Stimulated activated naive CD8-positive, alpha-beta T cell treated with anti-CD3 and anti-CD28 coated beads, Interleukin-15, Interleukin-2, amounts not matched to agents 100 ng/mL and 50 ng/mL, for 24 hours (primary cell): ENCODE data around the gene TGIF1.
A peak's percentile ranks its signal among the peaks of the same experiment; 100 is the strongest.

Experiments used
- H3K27ac Mint-ChIP-seq: one replicate; pipeline ENCODE4 v1.8.0; 2021; ENCODE audit warnings: mild to moderate bottlenecking, mixed read lengths
- H3K27me3 Mint-ChIP-seq: one replicate; pipeline ENCODE4 v1.8.0; 2021; ENCODE audit warnings: mixed read lengths
- H3K36me3 Mint-ChIP-seq: one replicate; pipeline ENCODE4 v1.8.0; 2021; ENCODE audit warnings: low read depth, mixed read lengths
- H3K4me1 Mint-ChIP-seq: one replicate; pipeline ENCODE4 v1.8.0; 2021; ENCODE audit warnings: low read depth, mixed read lengths
- H3K4me3 Mint-ChIP-seq: one replicate; pipeline ENCODE4 v1.8.0; 2021; ENCODE audit warnings: mild to moderate bottlenecking, mixed read lengths
- H3K9me3 Mint-ChIP-seq: one replicate; pipeline ENCODE4 v1.8.0; 2021; ENCODE audit warnings: mixed read lengths

TGIF1 gene

GRCh38 chr18:3422905-3423304 is 27.1 kb upstream of the TGIF1 start:
- Mint-ChIP-seq H3K36me3 (no peaks in the 10 kb centered on the region), H3K4me1 (no peaks in the 10 kb centered on the region), H3K9me3 (no peaks in the 10 kb centered on the region), H3K27ac (no peak overlapping the region), H3K27me3 (no peaks in the 10 kb centered on the region), H3K4me3 (no peak overlapping the region)

GRCh38 chr18:3424280-3424890 is 25.6 kb upstream of the TGIF1 start:
- Mint-ChIP-seq H3K9me3 (no peaks in the 10 kb centered on the region), H3K27ac (no peak overlapping the region), H3K4me3 (no peak overlapping the region), H3K36me3 (no peaks in the 10 kb centered on the region), H3K27me3 (no peaks in the 10 kb centered on the region), H3K4me1 (no peaks in the 10 kb centered on the region)

DNA sequence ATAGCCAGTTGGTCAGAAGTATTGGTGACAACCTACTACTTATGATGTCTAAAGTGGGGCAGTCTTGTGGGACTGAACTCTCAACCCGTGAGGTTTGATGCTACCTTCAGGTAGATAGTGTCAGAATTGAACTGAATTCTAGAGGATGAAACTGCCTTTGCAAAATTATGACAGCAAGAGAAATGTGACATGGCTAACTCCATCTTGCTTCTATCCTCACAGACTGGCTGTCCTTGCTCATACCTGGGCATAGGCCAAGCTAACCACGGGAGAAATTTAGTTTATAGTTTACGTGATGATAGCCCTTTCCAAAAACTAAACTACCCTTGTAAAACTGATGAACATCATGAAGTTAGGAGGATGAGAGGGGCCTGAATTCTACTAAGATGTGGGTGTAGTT is 24.9 kb upstream of the TGIF1 start:
- Mint-ChIP-seq H3K9me3 (no peaks in the 10 kb centered on the region), H3K36me3 (no peaks in the 10 kb centered on the region), H3K27ac (no peak overlapping the region), H3K4me3 (no peak overlapping the region), H3K27me3 (no peaks in the 10 kb centered on the region), H3K4me1 (no peaks in the 10 kb centered on the region)

DNA sequence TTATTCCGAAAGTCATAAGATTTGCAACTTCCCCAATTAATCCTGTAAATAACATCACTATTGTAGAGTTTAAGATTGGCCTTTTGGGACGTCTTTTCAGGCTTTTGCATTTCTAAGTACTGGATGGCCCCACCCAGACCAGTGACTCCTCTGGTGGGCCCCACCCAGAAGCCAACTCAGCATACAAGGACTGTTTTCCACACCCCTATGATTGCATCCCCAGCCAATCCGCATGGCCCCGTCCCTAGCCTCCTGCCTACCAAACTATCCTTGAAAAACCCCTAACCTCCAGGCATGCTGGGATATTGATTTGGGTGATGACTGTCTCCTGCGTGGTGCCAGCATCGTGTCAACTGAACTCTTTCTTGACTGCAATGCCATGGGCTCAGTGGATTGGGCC is 24.5 kb upstream of the TGIF1 start:
- no peaks in the 10 kb centered on the region for H3K27me3 Mint-ChIP-seq
- H3K27ac Mint-ChIP-seq, result no peak overlapping the region

DNA sequence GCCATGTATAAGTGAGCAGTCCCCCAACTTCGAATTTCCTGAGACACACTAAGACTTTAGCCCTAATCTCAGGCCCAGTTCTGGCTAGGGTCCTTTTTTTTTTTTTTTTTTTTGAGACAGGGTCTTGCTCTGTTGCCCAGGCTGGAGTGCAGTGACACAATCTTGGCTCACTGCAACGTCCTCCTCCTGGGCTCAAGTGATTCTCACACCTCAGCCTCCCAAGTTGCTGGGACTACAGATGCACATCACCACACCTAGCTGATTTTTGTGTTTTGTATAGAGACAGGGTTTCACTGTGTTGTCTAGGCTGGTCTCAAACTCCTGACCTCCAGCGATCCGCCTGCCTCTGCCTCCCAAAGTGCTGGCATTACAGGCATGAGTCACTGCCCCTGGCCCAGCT is 23.9 kb upstream of the TGIF1 start:
- Mint-ChIP-seq H3K4me1 (no peaks in the 10 kb centered on the region), H3K27me3 (no peaks in the 10 kb centered on the region), H3K27ac (no peak overlapping the region), H3K36me3 (no peaks in the 10 kb centered on the region), H3K4me3 (no peak overlapping the region), H3K9me3 (no peaks in the 10 kb centered on the region)

More for the DNA sequence above, 24.5 kb upstream of the TGIF1 start:
- Mint-ChIP-seq H3K9me3 (no peaks in the 10 kb centered on the region), H3K4me1 (no peaks in the 10 kb centered on the region), H3K36me3 (no peaks in the 10 kb centered on the region), H3K4me3 (no peak overlapping the region)

DNA sequence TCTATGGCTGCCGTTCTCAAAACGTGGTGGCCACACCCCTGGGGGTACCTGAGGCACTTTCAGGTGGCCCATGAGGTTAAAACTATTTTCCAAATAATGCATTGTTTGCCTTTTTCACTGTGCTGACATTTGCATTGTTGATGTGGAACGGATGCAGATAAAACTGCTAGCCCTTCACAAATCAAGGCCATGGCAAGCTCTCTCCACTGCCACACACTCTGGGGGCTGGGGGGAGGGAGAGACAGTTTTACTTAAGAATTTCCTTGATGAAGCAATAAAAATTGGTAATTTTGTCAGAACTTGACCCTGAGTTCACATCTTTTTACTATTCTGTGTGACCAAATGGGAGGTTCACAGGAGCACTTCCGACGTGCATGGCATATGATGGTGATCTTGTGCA is 22.0 kb upstream of the TGIF1 start:
- Mint-ChIP-seq H3K9me3 (no peaks in the 10 kb centered on the region), H3K27ac (no peak overlapping the region), H3K36me3 (no peaks in the 10 kb centered on the region), H3K4me1 (no peaks in the 10 kb centered on the region), H3K27me3 (no peaks in the 10 kb centered on the region), H3K4me3 (no peak overlapping the region)

- H3K4me3 Mint-ChIP-seq, result no peak overlapping the region
- H3K27ac Mint-ChIP-seq, result no peak overlapping the region
- H3K9me3 Mint-ChIP-seq, result no peaks in the 10 kb centered on the region
- H3K36me3 Mint-ChIP-seq, result no peaks in the 10 kb centered on the region
- H3K4me1 Mint-ChIP-seq, result no peaks in the 10 kb centered on the region
- no peaks in the 10 kb centered on the region for H3K27me3 Mint-ChIP-seq
Measured at GRCh38 chr18:3429121-3429520, 20.9 kb upstream of the TGIF1 start.

GRCh38 chr18:3434685-3435084 is 15.3 kb upstream of the TGIF1 start:
- Mint-ChIP-seq H3K27me3 (no peaks in the 10 kb centered on the region), H3K27ac (no peak overlapping the region), H3K36me3 (no peaks in the 10 kb centered on the region), H3K9me3 (no peaks in the 10 kb centered on the region), H3K4me1 (no peaks in the 10 kb centered on the region), H3K4me3 (no peak overlapping the region)

GRCh38 chr18:3440341-3440740 is 9.6 kb upstream of the TGIF1 start:
- Mint-ChIP-seq H3K27ac (no peak overlapping the region), H3K9me3 (no peaks in the 10 kb centered on the region), H3K4me1 (peaks cover 9% of the 10 kb centered on the region), H3K27me3 (no peaks in the 10 kb centered on the region), H3K4me3 (no peak overlapping the region), H3K36me3 (no peaks in the 10 kb centered on the region)

DNA sequence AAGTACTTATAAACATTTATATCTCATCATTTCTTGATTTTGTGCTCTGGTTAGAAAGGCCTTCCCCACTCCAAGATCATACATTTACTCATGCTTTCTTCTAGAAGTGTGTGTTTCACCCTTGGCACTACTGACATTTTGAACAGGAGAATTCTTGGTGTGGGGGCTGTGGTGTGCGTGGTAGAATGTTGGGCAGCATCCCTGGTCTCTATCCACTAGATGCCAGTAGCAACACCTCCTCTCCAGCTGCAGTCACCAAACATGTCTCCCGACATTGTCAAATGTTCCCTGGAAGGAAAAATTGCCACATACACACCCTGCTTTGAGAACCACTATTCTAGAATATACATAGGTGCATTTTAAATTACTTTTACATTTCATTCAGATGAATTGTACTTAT is 8.7 kb upstream of the TGIF1 start:
- Mint-ChIP-seq H3K9me3 (no peaks in the 10 kb centered on the region), H3K4me3 (no peak overlapping the region), H3K27me3 (no peaks in the 10 kb centered on the region), H3K27ac (no peak overlapping the region), H3K36me3 (no peaks in the 10 kb centered on the region), H3K4me1 (peaks cover 9% of the 10 kb centered on the region)

DNA sequence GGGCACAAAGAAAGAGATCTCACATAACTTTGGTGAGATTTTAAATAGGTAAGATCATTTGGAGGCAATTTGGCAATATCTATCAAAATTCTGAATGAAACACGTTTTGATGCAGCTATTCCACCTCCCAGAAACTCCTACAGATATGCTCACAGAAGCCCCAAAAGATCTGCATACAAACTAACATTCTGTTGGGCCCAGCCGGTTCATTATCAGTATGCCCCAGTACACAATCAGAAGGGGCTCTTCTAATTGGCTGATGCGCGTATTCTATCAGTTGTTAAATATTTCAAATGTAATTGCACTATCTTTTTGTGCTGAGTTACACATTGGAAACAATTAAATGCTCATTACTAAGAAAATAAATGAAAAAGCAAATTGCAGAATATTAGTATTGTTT is 7.1 kb upstream of the TGIF1 start:
- no peak overlapping the region for H3K4me3 Mint-ChIP-seq
- no peaks in the 10 kb centered on the region for H3K9me3 Mint-ChIP-seq
- no peak overlapping the region for H3K27ac Mint-ChIP-seq
- peaks cover 25% of the 10 kb centered on the region for H3K4me1 Mint-ChIP-seq
- no peaks in the 10 kb centered on the region for H3K36me3 Mint-ChIP-seq
- H3K27me3 Mint-ChIP-seq, result no peaks in the 10 kb centered on the region

- no peak overlapping the region for H3K27ac Mint-ChIP-seq
- H3K36me3 Mint-ChIP-seq, result no peaks in the 10 kb centered on the region
- no peaks in the 10 kb centered on the region for H3K9me3 Mint-ChIP-seq
- H3K4me1 Mint-ChIP-seq, result peaks cover 30% of the 10 kb centered on the region
- H3K4me3 Mint-ChIP-seq, result no peak overlapping the region
- H3K27me3 Mint-ChIP-seq, result no peaks in the 10 kb centered on the region
Measured at GRCh38 chr18:3444296-3444695, 5.7 kb upstream of the TGIF1 start.

DNA sequence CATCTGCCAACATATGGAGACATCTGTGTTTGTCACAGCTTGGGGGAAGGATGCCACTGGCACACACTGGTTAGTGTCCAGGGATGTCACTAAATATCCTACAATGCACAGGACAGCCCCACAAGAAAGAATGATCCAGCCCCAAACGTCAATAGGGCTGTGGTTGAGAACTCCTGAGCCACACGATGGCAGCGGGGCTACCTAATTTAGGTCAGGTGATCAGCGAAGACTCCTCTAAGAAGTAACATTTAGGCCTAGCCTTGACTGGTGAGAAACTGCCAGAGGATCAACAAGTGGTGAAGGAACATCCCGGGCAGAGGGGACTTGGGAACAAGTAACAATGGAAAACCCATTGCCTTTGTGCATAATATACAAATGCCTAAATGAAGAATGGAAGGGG is 5.0 kb upstream of the TGIF1 start:
- H3K27me3 Mint-ChIP-seq, result no peaks in the 10 kb centered on the region
- H3K4me1 Mint-ChIP-seq, result peaks cover 30% of the 10 kb centered on the region
- H3K9me3 Mint-ChIP-seq, result no peaks in the 10 kb centered on the region
- H3K4me3 Mint-ChIP-seq, result no peak overlapping the region
- H3K36me3 Mint-ChIP-seq, result no peaks in the 10 kb centered on the region
- peak overlapping the region; percentile 31 for H3K27ac Mint-ChIP-seq

GRCh38 chr18:3447068-3447894 is 2.7 kb upstream of the TGIF1 start:
- Mint-ChIP-seq H3K4me3 (peak overlapping the region; percentile 91), H3K27me3 (no peaks in the 10 kb centered on the region), H3K9me3 (no peaks in the 10 kb centered on the region), H3K27ac (peak overlapping the region; percentile 95), H3K4me1 (peaks cover 35% of the 10 kb centered on the region), H3K36me3 (peaks cover 6% of the 10 kb centered on the region)

GRCh38 chr18:3447895-3448837 is 1.8 kb upstream of the TGIF1 start:
- Mint-ChIP-seq H3K27ac (peak overlapping the region; percentile 95), H3K36me3 (peaks cover 15% of the 10 kb centered on the region), H3K27me3 (no peaks in the 10 kb centered on the region), H3K4me3 (peak overlapping the region; percentile 91), H3K4me1 (peaks cover 43% of the 10 kb centered on the region), H3K9me3 (no peaks in the 10 kb centered on the region)
